Epithelial cell of proximal tubule (primary cell): ENCODE measurements around the gene ANKMY1. TPM values are rescaled to one million over a fixed set of nuclear protein-coding genes. Genes with fewer than 3 reads are reported as not detected.
A peak's percentile ranks its signal among the peaks of the same experiment; 100 is the strongest.

Experiments
- DNase-seq: peaks from one replicate; pipeline ENCODE4 v3.0.0-alpha.2; 2011; ENCODE audit warnings: low read depth
- H3K4me3 ChIP-seq: 2 replicates; pipeline ENCODE4 v1.5.1; 2011; ENCODE audit warnings: low read depth, mild to moderate bottlenecking, low read length
- total RNA-seq: library from RNA; depleted of rRNA; stranded (reverse); fragments of >200 nt; gene quantifications from 2 replicates; pipeline ENCODE4 v1.2.3, GENCODE V29; 2015
- TF ChIP-seq, protein P1 (sequence below): conservative IDR thresholded peaks from 2 replicates; pipeline ENCODE4 v1.5.1; 2012; ENCODE audit warnings: low read depth, mild to moderate bottlenecking, low read length

ANKMY1 gene
- total RNA-seq, 1 donor from 2014 or later, result 4.0 TPM

DNA sequence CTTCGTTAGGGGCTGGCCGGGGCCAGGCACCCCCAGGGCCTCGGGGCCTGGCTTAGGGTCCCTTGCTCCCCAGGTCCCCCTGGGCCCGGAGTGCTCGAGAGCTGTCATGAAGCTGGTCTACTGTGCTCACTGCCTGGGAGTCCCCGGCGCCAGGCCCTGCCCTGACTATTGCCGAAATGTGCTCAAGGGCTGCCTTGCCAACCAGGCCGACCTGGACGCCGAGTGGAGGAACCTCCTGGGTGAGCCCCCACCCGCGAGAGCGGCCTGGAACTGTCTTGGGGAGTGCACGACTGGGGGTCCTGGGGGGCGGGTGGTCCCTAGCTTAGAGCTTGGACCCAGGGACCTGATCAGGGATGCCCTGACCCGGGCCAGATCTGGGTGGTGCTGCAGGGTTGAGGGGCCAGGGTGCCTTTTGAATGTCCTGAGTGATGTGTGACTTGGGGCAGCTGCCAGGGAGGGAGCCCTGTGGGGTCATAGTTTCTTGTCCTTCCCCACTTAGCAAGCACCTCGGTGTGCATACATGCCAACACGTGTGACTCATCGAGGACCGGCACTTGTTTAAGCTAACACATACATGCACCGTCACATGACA, 94.4 kb downstream of the ANKMY1 start:
- no peak overlapping the region for H3K4me3 ChIP-seq
- DNase-seq, result no peak

DNA sequence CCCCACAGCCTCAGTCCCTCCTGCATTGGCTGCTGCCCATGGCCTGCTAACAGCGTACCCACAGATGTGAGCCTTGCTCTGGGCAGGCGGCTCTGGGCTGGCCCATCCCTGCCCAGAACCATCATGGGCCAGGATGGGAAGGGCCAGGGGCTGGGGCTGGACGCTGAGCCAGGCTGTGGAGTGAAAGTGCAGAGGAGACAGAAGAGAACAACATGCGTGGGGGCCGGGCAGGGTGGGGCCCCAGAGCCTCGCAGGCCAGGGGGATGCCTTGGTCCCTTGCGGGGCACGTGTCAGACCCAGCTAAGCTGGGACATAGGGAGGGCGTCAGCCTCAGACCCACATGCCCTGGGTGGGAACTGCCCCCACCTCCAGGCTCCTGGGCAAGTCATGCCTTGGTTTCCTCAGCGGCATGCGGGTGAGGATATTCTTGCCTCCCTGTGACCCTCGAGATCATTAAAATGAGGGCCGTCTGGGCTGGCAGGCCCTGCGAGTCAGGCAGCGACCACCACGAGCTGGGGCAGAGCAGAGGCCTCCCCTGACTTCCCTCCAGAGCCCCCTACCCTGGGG, 95.0 kb downstream of the ANKMY1 start:
- no peak overlapping the region for H3K4me3 ChIP-seq
- TF ChIP-seq, protein P1, sequence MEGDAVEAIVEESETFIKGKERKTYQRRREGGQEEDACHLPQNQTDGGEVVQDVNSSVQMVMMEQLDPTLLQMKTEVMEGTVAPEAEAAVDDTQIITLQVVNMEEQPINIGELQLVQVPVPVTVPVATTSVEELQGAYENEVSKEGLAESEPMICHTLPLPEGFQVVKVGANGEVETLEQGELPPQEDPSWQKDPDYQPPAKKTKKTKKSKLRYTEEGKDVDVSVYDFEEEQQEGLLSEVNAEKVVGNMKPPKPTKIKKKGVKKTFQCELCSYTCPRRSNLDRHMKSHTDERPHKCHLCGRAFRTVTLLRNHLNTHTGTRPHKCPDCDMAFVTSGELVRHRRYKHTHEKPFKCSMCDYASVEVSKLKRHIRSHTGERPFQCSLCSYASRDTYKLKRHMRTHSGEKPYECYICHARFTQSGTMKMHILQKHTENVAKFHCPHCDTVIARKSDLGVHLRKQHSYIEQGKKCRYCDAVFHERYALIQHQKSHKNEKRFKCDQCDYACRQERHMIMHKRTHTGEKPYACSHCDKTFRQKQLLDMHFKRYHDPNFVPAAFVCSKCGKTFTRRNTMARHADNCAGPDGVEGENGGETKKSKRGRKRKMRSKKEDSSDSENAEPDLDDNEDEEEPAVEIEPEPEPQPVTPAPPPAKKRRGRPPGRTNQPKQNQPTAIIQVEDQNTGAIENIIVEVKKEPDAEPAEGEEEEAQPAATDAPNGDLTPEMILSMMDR, result no peak
- DNase-seq, result no peak

More for the DNA sequence above, 94.4 kb downstream of the ANKMY1 start:
- TF ChIP-seq, protein P1, result no peak

DNA sequence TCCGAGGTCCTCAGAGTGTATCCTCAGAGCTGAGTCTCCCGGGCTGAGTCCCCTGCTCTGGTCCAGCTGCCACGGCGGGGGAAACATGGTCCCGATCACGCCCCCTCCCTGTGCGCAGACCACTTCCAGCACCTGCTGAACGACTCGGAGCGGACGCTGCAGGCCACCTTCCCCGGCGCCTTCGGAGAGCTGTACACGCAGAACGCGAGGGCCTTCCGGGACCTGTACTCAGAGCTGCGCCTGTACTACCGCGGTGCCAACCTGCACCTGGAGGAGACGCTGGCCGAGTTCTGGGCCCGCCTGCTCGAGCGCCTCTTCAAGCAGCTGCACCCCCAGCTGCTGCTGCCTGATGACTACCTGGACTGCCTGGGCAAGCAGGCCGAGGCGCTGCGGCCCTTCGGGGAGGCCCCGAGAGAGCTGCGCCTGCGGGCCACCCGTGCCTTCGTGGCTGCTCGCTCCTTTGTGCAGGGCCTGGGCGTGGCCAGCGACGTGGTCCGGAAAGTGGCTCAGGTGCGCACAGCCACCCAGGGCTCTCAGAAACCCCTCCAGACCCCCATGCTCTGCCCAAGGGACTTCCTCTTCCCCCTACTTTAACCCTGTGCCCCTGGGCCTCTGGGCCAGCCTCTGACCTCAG, 95.6 kb downstream of the ANKMY1 start:
- DNase-seq, result no peak
- TF ChIP-seq, protein P1, result no peak
- no peak overlapping the region for H3K4me3 ChIP-seq

DNA sequence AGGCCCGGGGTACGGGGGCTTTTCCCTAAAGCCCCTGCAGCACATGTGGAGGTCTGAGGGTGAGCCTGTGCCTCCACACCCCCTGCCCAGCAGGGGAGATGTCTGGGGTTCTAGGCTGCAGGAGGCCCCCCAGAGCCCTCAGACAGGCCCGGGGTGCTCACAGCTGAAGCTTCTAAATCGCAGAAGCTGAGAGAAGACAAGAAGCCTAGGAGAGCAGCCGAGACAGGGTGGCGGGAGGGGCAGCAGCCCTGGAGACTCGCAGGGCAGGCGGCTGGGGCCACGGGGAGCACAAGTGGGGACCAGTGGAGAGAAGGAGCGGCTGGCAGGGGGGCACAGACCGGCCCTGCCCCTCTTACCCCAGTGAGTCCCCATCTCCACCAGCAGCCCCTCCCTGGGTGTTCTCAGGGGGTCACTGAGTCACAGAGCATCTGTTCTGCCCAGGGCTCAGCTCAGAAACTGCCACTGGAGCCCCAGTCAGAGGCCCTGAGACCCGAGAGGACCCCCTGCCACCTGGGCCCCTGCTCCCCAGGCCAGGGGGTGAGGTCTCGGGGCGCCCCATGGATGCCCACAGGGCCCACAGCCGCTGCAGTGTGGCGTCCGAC, 96.2 kb downstream of the ANKMY1 start:
- TF ChIP-seq, protein P1, result no peak
- H3K4me3 ChIP-seq, result no peak overlapping the region

DNA sequence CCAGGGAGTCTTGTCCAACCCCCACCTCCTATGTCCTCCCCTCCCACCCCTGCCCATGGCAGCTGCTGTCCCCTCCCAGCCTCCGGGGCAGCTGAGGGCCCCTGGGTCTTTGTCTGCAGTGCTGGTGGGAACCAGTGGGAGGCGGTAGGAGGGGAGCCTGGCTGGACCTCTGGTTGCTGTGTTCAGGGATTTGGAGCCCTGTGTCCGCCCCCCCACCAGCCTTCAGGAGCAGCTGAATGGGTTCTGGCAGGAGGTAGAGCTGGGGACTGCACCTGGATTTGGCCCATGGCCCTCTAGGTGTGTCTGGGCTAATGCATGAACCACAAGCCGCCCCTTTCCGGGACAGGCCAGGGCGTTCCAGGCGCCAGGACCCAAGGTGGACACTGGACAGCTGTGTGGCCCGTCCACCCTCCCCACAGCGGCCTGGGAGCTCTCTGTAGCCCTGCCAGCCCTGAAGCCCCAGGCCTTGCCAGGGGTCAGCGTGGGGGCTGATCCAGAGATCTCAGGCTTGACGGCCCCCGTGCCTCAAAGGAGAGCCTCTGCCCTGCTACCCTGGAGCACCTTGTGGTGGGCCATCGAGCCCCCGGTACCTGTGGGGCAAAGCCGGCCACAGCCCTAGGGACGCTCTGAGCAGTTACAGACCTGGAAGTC, 96.9 kb downstream of the ANKMY1 start:
- H3K4me3 ChIP-seq, result no peak overlapping the region
- TF ChIP-seq, protein P1, result peak; percentile 24
- DNase-seq, result no peak

More for the DNA sequence above, 96.2 kb downstream of the ANKMY1 start:
- DNase-seq, result no peak

DNA sequence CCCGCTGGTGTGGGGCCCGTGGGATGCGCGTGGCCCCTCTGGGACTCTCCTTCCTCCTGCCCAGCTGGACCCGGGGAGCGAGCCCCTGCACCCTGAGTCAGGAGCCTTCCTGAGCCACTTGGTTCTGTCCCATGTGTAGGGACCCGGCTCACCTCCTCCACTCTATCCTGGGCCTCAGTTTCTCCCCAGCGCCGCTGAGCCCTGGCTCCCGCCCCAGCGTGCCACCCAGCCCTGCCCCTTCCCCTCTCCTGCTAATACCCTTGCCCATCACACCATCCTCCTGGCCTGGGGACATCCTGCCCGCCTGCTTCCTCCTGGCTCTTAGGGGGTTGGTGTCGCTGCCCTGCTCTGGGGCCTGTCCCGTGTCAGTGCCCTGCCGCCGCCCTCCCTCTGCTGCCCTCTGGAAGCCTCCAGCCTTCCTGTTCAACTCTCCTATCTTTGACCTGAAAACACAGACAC, 97.5 kb downstream of the ANKMY1 start:
- TF ChIP-seq, protein P1, result no peak
- DNase-seq, result no peak
- no peak overlapping the region for H3K4me3 ChIP-seq
